IMR-90 (cell line): Measurements from ENCODE around the gene GALNT12.

ENCODE experiments used
- CEBPB ChIP-seq: IDR thresholded peaks from 2 replicates; pipeline ENCODE4 v1.6.1; 2012; ENCODE audit warnings: low read depth, low read length, improper control_type of control experiment
- CTCF ChIP-seq: conservative IDR thresholded peaks from 2 replicates; pipeline ENCODE4 v1.5.1; 2012; ENCODE audit warnings: mild to moderate bottlenecking, low read depth, low read length, improper control_type of control experiment
- FOS ChIP-seq: fragments of 150-350 bp; IDR thresholded peaks from 2 replicates; pipeline ENCODE4 v1.6.1; 2016; ENCODE audit warnings: low read depth, low read length
- MXI1 ChIP-seq: IDR thresholded peaks from 2 replicates; pipeline ENCODE4 v1.6.1; 2012; ENCODE audit warnings: low read depth, mild to moderate bottlenecking, low read length, moderate library complexity, borderline replicate concordance
- POLR2A ChIP-seq: IDR thresholded peaks from 2 replicates; pipeline ENCODE4 v1.6.1; 2012; ENCODE audit warnings: mild to moderate bottlenecking, low read depth, low read length
- RAD21 ChIP-seq: IDR thresholded peaks from 2 replicates; pipeline ENCODE4 v1.6.1; 2012; ENCODE audit warnings: low read length, improper control_type of control experiment
- RFX5 ChIP-seq: IDR thresholded peaks from 2 replicates; pipeline ENCODE4 v1.8.0; 2012; ENCODE audit warnings: low read depth, mild to moderate bottlenecking, low read length, moderate library complexity

- TF ChIP-seq CTCF (no peak), POLR2A (no peak), FOS (no peak), CEBPB (no peak), RAD21 (no peak), RFX5 (no peak), MXI1 (no peak)
Measured at GRCh38 chr9:98815391-98815951, 8.0 kb downstream of the GALNT12 start.
